Measurements from ENCODE around the gene NR1I3. TPM values are rescaled to one million over a fixed set of nuclear protein-coding genes. Genes with fewer than 3 reads are reported as not detected.
"Not testable (repeated sequence)": the region's sequence is repeated elsewhere in the genome, so short reads cannot be mapped to it uniquely, and the experiment has no call there.

The NR1I3 gene
- total RNA-seq, 1 experiment from 2014 or later: not detected

DNA sequence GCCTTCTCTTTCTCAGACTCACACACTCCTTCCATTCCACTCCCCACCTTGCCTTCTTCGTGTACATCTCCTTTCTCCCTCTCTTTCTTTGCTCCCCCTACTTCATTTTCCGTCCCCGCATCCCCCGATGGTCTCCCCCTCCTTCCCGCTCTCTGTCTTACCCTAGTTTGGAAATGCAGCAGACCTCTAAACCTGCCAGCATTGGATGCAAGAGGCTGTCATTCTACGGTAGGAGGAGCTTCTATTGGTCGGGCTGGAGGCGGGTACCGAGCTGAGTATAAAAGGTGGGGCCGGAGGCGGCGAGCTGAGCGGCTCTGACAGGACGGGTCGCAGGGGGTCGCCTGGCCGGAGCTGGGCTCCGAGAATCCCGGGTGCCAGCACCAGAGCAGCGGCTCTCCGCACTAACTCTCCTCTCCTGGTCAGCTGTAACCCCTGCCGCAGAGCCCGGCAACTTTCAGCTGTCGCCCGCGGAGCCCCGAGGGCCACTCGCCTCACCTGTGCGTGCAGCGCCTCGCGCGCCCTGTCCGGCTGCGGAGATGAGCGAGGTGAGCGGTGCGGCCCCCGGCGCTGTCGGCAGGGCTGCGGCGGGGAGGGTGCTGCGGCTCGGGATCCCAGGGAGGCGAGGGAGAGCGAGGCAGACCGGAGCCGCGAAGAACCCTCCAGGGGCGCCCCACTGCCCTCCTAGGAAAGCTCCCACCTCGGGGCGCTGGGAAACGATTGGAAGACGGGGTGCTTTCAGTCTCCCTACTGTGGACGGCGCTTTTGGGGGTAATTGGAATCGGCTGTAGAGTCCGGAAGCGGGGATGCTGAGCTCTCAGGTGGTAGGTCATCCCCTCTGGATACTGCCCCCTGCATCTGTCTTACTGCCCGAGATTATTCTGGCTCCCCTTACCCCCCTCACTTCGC lies 20.7 kb upstream of the NR1I3 start, which contains the start of gene PCP4L1:
Gene PCP4L1 (plus strand): TSS at position 307 of the 906 bp plus-strand sequence. CDS start 230 bp downstream, at position 537.
- DNase-seq: peak in 1 of 2 experiments; percentile 16
- H4K20me1 ChIP-seq (ENCODE audit: insufficient read depth): no peaks in the 10 kb centered on the region
- no TSS peak for BruUV-seq (replicated peaks)
- intact Hi-C loops (cut with micrococcal nuclease; ENCODE audit: unreplicated experiment): no loop called here
- H3K79me2 ChIP-seq (ENCODE audit: low read depth): no peaks in the 10 kb centered on the region
- peak within 1 kb of the TSS; percentile 83 for H3K4me2 ChIP-seq
- H3K9me3 ChIP-seq (ENCODE audit: insufficient read depth, low read depth): no peaks in the 10 kb centered on the region
- H3F3A ChIP-seq (ENCODE audit: insufficient read depth, low read depth): peaks cover 23% of the 10 kb centered on the region; the same call in 1 of the 2 replicates
- H2AFZ ChIP-seq: no peak within 1 kb of the TSS; the same call in 1 of the 2 replicates
- no peak for TF ChIP-seq EZH2 (IDR thresholded peaks at IDR 0.05; ENCODE audit: low read depth)
- TF ChIP-seq CTCF (conservative IDR thresholded peaks at IDR 0.05): no peak
- no peak within 1 kb of the TSS for H3K27ac ChIP-seq
- POLR2A ChIA-PET (ENCODE audit: unreplicated experiment): no interaction called here
- peaks cover 19% of the 10 kb centered on the region for H3K27me3 ChIP-seq (ENCODE audit: insufficient read depth, low read depth)
- CTCF ChIA-PET: no interaction called here
- no peaks in the 10 kb centered on the region for H3K9me2 ChIP-seq (ENCODE audit: insufficient read depth)
- no peaks in the 10 kb centered on the region for H3K36me3 ChIP-seq (ENCODE audit: low read depth)
- peak within 1 kb of the TSS; percentile 51 for H3K4me3 ChIP-seq
- peaks cover 29% of the 10 kb centered on the region for H3K4me1 ChIP-seq (replicated peaks; ENCODE audit: insufficient read depth)

GRCh38 chr1:161257109-161257508 lies 19.1 kb upstream of the NR1I3 start:
- POLR2A ChIA-PET (ENCODE audit: unreplicated experiment); H3K4me3 ChIP-seq; H3K79me2 ChIP-seq (ENCODE audit: low read depth); CTCF ChIA-PET; H3K36me3 ChIP-seq (ENCODE audit: low read depth); H4K20me1 ChIP-seq (ENCODE audit: insufficient read depth); intact Hi-C loops (cut with micrococcal nuclease; ENCODE audit: unreplicated experiment); DNase-seq; H3K27ac ChIP-seq; H2AFZ ChIP-seq; BruUV-seq (replicated peaks); H3K9me3 ChIP-seq (ENCODE audit: insufficient read depth, low read depth); H3K9me2 ChIP-seq (ENCODE audit: insufficient read depth): not testable (repeated sequence)
- Histone ChIP-seq H3F3A (ENCODE audit: insufficient read depth, low read depth) (peaks cover 23% of the 10 kb centered on the region; the same call in 1 of the 2 replicates), H3K4me2 (0 out of 2 replicates have a peak overlapping the region, but pooled peaks have one; percentile 25), H3K4me1 (replicated peaks; ENCODE audit: insufficient read depth) (peaks cover 29% of the 10 kb centered on the region), H3K27me3 (ENCODE audit: insufficient read depth, low read depth) (peaks cover 19% of the 10 kb centered on the region)

GRCh38 chr1:161255955-161256520 lies 18.0 kb upstream of the NR1I3 start:
- CTCF ChIA-PET; H3K36me3 ChIP-seq (ENCODE audit: low read depth); H3K9me3 ChIP-seq (ENCODE audit: insufficient read depth, low read depth); H4K20me1 ChIP-seq (ENCODE audit: insufficient read depth); H3K79me2 ChIP-seq (ENCODE audit: low read depth); POLR2A ChIA-PET (ENCODE audit: unreplicated experiment); H2AFZ ChIP-seq; intact Hi-C loops (cut with micrococcal nuclease; ENCODE audit: unreplicated experiment); BruUV-seq (replicated peaks); H3K4me3 ChIP-seq; H3K9me2 ChIP-seq (ENCODE audit: insufficient read depth); H3K27ac ChIP-seq; DNase-seq: not testable (repeated sequence)
- Histone ChIP-seq H3K27me3 (ENCODE audit: insufficient read depth, low read depth) (peaks cover 19% of the 10 kb centered on the region), H3F3A (ENCODE audit: insufficient read depth, low read depth) (peaks cover 17% of the 10 kb centered on the region; the same call in 1 of the 2 replicates), H3K4me1 (replicated peaks; ENCODE audit: insufficient read depth) (peaks cover 20% of the 10 kb centered on the region), H3K4me2 (0 out of 2 replicates have a peak overlapping the region, but pooled peaks have one; percentile 25)

GRCh38 chr1:161255302-161255701 lies 17.3 kb upstream of the NR1I3 start:
- H3K9me3 ChIP-seq (ENCODE audit: insufficient read depth, low read depth); BruUV-seq (replicated peaks); H3K9me2 ChIP-seq (ENCODE audit: insufficient read depth); H3K79me2 ChIP-seq (ENCODE audit: low read depth); H4K20me1 ChIP-seq (ENCODE audit: insufficient read depth); H3K36me3 ChIP-seq (ENCODE audit: low read depth); DNase-seq; H3K4me3 ChIP-seq; POLR2A ChIA-PET (ENCODE audit: unreplicated experiment); intact Hi-C loops (cut with micrococcal nuclease; ENCODE audit: unreplicated experiment); H3K27ac ChIP-seq; H3F3A ChIP-seq (ENCODE audit: insufficient read depth, low read depth); H3K4me2 ChIP-seq; CTCF ChIA-PET; H2AFZ ChIP-seq: not testable (repeated sequence)
- Histone ChIP-seq H3K27me3 (ENCODE audit: insufficient read depth, low read depth) (peaks cover 18% of the 10 kb centered on the region), H3K4me1 (replicated peaks; ENCODE audit: insufficient read depth) (peaks cover 13% of the 10 kb centered on the region; the same call in 1 of the 2 replicates)

Measured in PC-9 (cell line).